Fibroblast of the aortic adventitia (primary cell): ENCODE measurements around the gene RRBP1. TPM values are rescaled to one million over a fixed set of nuclear protein-coding genes. Genes with fewer than 3 reads are reported as not detected.

ENCODE experiments used
- DNase-seq: peaks from one replicate; pipeline ENCODE4 v3.0.0-alpha.2; 2010; ENCODE audit warnings: low read depth
- H3K4me3 ChIP-seq: 2 replicates; pipeline ENCODE4 v1.5.1; 2011; ENCODE audit warnings: low read depth, mild to moderate bottlenecking, control low read depth, low read length, moderate library complexity
- CTCF ChIP-seq: IDR thresholded peaks from 2 replicates; pipeline ENCODE4 v1.5.1; 2011; ENCODE audit warnings: mild to moderate bottlenecking, low read length, control low read depth, inconsistent platforms; ENCODE audit not compliant: insufficient read depth
- total RNA-seq: library from RNA; depleted of rRNA; stranded (reverse); fragments of >200 nt; gene quantifications from 2 replicates; pipeline ENCODE4 v1.2.3, GENCODE V29; 2012; ENCODE audit warnings: low replicate concordance

Gene RRBP1
- total RNA-seq, 1 donor, result 95.5 TPM

GRCh38 chr20:17606001-17606400, 76.0 kb downstream of the RRBP1 start:
- no peak for DNase-seq
- no peak for TF ChIP-seq CTCF
- no peak overlapping the region for H3K4me3 ChIP-seq

GRCh38 chr20:17605131-17605660, 76.8 kb downstream of the RRBP1 start:
- H3K4me3 ChIP-seq, result no peak overlapping the region
- no peak for DNase-seq
- no peak for TF ChIP-seq CTCF

GRCh38 chr20:17602493-17602892, 79.5 kb downstream of the RRBP1 start:
- DNase-seq, result no peak
- TF ChIP-seq CTCF, result no peak
- H3K4me3 ChIP-seq, result no peak overlapping the region

- TF ChIP-seq CTCF, result no peak
- DNase-seq, result no peak
Measured at GRCh38 chr20:17601957-17602356, 80.1 kb downstream of the RRBP1 start.

GRCh38 chr20:17598013-17598550, 84.0 kb downstream of the RRBP1 start:
- no peak for TF ChIP-seq CTCF
- H3K4me3 ChIP-seq, result no peak overlapping the region
- no peak for DNase-seq

More at GRCh38 chr20:17601957-17602356, 80.1 kb downstream of the RRBP1 start:
- no peak overlapping the region for H3K4me3 ChIP-seq

- no peak for DNase-seq
- no peak for TF ChIP-seq CTCF
- H3K4me3 ChIP-seq, result no peak overlapping the region
Measured at GRCh38 chr20:17595856-17596255, 86.2 kb downstream of the RRBP1 start.

GRCh38 chr20:17594443-17594842, 87.6 kb downstream of the RRBP1 start:
- no peak for TF ChIP-seq CTCF
- H3K4me3 ChIP-seq, result no peak overlapping the region
- DNase-seq, result peak; percentile 93
